ENCODE measurements around the gene KDM1A.

Gene KDM1A

DNA sequence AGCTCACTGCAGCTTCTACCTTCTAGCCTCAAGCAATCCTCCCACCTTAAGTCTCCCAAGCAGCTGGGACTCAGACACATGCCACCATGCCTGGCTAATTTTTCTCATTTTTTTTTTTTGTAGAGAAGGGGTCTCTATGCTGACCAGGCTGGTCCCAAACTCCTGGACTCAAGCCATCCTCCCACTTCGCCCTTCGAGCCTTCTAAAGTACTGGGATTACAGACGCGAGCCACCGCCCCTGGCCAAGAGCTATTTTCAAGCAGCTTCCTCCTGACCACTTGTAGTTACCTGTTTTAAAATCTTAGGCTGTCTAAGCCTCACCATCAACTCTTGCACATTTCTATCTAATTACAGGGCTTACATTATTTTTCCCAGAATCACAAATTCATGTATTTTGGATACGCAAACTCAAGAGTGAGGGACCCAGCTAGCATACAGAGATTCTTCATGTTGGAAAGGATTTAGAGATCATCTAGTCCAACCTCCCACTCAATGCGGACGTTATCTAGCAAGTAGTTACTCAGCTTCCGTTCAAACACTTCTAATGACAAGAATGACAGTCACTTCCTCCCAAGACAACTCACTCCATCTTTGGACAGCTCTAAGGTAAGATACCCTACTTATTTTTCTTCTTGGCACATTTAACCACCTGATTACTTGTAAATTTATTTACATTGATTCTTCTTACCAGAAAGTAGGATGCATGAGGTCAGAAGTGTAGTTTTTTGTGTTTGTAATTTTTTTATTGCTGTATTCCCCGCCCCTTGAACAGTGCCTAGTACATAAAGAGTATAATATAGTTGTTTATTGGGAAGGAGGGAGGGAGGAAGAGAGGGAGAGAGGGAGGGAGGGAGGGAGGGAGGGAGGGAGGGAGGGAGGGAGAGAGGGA, 84.0 kb downstream of the KDM1A start:
- no peak for DNase-seq

DNA sequence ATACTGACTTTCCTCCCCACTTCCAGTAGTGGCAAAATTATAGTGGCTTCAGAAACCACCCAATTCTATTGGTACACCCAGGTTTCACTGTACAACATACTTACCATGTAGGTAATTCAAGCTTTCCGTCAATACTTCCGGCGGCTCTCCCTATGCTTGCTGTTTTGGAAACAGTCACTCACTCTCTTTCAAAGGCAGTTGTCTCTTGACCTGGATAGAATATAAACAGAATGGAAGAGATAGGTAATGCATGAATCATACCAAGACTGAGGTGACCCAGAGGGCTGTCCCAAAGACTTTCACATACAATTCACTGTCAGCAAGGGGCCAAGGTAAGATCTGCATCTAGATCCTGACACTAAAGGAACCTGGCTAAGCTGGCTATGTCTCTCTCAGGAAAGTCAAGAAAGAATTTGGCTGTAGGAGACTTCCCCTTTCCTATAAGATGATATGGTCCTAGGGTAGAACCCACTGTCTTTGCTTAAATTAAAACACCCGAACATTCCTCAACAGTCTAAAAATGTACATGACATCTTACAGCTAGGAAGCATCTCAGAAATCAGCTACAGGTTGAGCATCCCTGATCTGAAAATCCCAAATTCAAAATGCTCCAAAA, 89.8 kb downstream of the KDM1A start:
- DNase-seq: no peak

DNA sequence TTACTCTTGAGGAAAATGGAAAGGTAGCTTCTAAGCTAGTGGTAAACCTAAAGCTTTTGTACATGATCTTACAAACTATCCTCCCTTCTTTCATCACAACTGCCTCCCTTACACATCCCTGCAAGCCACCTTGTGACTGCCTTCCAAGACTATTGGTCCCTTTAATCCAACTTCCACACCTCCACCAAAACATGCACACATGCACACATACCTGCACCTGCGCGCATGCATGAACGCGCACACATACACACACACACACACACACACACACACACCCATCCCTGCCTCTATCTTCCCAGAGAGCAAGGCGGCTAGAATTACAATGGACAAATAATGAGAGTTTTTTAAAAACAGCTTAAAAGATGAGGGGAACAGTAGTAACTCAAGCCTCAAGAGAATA, 91.1 kb downstream of the KDM1A start:
- no peak for DNase-seq

DNA sequence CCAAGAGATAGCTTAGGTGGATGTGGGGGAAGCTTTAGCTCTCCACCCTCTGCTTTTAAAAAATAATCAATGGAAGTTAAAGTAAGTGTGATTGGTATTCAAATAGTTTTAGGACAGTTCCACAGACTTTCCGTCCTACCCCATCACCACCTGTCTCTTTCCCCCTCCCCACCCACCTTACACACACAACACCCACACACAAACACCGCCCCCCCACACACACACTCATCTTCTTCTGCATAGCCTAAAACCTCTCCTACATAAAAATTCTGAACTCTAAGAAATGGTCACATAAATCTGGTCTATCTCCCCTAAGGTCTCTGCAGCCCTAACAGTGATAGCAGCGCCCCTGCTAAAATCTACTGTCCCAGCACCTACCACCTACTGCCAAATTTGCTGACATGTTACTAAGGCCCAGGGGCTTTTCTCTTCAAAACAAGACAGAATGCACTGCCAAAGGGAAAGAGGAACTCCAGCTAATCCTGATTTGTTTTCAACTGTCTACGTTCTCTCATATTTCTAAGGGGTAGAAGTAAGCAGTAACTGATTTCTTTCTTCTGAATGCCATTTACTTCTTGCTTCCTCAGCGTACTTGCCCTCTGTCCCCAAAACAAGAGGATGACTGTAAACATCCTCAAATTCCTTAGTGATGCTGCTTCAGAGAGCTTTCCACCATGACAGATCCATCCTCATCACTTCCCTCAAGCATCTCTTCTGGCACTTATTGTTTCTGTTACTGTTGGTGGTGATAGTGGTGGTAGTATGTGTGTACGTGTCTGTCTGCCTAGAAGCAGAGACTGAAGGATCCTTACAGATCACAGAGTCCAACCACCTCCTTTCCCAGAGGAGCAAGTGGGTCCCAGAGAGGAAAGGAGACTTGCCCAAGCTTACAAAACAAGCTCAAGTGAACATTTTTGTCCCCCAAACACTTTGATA, 92.6 kb downstream of the KDM1A start:
- DNase-seq: no peak

DNA sequence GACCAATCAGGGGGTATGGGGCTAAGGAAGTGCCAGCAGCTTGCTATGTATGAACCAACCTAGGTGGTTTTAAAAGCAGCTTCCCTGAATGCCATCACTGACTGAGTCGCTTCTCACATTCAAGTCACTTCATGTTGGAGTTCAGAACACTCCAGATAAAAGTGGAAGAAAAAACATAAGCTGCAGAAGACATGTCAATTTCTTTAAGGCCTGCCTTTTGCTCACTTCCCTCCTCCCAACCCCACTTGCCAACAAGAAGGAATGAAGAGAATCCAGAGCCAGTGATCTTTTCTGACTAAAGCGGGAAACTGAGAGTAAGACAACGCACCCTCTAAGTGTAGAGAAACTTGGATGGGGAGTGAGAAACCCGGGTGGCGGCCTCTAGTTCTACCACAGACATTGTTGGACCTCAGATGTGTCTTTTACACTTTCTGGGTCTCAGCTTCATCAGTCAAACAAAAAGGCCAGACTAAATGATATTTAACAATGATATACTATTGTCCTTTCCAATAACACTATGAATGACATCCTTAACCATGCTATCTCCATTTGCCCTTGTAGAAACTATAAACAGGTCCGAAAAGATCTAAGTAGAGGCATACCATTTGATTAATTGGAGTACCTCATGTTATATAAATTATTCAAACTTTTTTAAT, 95.3 kb downstream of the KDM1A start:
- no peak for DNase-seq

- no peak for DNase-seq
Measured at GRCh38 chr1:23116216-23116836, 97.1 kb downstream of the KDM1A start.

GRCh38 chr1:23116921-23117699, 97.8 kb downstream of the KDM1A start:
- DNase-seq: no peak

DNA sequence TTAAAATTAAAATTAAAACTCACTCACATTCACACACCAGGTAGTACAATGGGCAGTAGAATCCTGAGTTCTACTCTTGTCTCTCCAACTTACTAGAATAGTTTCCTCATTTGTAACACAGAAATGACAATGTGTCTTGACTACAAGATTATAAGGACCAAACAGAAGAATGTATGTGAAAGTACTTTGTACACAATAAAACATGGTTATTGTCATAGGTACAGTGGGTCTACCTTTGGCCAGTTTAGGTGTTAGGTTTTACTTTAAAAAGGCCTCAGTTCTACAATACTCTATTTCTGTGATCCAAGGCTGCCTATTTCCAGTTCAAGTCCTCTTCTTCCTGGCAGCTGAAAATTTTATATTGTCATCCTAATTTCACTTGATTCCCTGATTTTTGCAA, 99.1 kb downstream of the KDM1A start:
- no peak for DNase-seq

DNA sequence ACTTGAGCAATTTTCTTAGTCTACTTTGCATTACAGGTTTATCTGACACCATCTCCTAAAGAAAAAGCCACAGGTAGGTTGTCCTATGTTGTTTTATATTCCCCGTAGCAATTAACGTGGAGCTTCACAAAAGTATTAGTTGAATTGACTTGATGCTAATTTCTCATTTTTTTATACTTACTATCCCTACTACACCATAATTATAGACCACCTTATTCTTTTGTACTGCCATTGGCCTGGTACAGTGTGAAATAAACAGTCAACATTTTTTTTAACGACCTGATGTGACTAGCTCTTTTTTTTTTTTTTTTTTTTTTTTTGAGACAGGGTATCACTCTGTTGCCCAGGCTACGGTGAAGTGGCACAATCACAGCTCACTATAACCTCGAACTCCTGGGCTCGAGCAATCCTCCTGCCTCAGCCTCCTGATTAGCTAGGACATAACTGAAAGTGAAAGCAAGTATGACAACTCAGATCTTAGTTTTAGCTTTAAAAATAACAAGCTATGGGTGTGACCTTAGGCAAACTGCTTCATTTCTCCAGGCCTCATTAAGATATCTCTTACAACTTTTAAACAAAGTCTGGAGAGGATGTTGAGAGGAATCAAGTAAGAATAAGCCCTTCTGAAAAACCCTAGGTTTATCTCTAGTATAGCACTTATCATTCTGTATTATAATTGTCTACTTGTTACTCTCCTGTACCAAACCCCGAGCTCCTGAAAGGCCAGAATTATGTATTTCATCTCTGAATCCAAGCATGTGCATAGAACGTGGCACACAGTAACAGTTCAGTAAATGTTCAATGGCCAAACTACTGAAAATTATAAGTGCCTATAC, 99.9 kb downstream of the KDM1A start:
- DNase-seq: no peak

DNA sequence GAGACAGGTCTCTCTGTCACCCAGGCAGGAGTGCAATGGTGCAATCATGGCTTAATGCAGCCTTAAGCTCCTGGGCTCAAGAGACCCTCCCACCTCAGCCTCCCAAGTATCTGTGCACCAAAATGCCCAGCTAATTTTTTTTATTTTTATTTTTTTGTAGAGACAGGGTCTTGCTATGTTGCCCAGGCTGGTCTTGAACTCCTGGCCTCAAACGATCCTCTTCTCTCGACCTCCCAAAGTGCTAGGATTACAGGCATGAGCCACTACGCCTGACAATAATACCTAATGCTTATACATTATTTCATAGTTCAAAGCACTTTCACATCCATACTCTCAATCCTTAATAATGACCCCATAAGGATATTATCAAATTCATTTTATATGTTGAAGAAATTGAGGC, 101.1 kb downstream of the KDM1A start:
- DNase-seq: no peak

DNA sequence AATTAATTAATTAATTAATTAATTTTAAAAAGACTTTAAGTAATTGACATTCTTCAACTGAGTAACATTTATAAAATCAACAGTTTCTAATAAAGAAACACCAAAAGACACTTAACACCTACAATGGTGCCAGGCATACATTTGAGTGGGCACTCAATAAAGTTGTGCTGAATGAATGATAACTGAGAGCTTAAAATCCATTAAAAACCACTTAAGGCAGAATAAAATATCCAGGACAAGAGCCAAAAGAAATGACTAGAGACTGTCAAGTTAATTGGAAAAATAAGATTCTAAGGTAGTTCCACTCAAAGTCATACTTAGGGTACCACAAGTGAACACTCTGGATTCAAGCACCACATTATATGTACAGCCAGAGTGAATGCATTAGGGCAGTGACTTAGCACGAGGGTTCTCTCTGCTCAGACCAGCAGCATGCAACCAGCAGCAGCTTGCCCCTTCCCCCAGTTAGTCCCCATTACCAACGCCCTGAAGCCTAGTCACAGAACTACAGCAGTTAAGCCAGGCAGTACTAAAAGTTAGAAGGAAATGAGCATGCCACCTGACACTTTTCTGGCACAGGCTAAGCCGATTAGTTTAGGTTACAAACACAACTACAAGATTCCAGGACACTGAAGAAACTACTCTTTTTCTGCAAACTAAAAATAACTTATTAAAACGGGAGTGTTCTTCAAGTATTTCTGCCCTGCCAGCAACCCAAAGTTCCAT, 102.9 kb downstream of the KDM1A start:
- no peak for DNase-seq

DNA sequence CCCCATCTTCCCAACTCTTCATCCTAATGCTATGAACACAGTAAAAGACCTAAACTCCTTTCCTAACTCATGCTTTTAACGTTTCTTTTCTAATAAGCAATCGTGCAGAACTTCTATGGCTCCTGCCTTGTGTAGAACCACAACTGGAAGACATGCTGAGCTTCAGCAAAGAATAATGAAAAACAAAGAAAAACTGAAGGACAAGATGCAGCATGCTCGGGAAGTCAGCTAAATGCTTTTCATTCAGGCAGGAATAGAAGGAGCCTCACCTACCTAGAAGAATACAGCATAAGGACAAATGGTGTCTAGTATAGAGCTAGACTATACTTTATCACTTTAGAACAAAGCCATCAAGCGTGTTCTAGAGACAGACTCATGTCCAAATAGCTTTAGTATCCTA, 103.5 kb downstream of the KDM1A start:
- DNase-seq: no peak

DNA sequence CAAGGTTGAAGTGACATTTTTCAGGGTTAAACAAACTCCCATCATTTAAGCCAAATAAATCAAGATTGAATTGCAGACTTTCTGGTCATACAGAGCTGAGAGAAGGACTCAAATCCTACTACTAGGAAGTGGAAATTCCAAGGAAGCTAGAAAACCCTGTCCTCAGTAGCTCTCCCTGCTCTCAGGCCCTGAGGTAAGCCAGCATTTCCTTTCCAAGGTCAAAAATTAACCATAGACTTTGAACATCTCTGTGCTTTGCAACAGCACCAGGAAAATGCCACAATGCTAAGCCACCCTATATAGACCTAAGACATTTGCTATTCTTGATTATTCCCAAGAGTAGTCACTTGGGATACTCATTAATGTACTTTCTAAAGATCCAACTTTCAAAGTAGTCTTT, 104.3 kb downstream of the KDM1A start:
- no peak for DNase-seq

DNA sequence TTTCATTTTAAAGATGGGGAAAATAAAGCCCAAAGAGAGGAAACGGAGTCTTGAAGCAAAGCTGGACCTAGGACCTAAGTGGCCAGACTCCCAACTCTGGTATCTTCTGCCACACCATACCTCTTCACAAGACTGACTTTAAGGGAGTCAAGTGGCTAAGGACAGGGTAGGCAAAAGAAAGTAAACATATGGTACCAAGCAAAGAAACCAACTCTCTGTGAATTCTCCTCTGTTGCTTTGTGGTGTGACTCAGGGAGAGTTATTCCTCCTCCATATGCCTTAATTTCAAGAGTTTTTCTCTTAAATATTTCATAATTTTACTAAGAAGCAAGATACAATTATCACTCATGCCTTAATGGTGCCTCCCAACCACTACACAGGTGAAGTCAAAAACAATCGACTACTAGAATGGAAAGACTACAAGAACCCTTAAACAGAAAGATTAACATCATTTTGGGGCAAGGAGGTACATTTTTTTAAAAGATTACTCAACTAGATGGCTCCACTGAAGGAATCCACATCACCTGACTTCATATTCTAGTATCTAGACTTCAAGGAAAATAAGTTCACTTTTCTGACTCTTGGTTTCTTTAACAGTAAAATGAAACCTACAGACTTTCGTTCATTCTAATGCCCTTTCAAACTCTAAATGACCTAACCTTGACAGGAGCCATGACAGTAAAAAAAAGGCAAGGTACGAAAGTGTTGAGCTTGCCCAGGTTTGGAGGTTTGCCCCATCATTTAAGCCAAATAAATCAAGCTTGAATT, 105.2 kb downstream of the KDM1A start:
- DNase-seq: no peak

- no peak for DNase-seq
Measured at GRCh38 chr1:23125489-23125888, 106.2 kb downstream of the KDM1A start.

DNA sequence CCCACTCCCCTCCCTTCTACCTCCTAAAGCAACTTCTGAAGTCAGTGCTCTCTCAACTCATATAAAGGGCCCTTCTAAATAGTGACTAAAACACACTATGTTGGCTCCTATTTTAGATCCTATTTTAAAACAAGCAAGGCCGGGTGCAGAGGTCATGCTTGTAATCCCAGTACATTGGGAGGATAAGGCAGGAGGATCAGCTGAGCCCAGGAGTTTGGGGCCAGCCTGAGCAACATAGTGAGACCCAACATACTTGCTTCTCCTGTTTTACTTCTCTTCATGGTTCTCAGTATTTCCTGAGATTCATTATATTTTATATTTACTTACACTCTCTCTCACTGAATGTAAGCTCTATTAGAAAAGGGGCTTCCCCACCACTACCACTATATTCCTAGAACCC, 106.9 kb downstream of the KDM1A start:
- DNase-seq: no peak

GRCh38 chr1:23126801-23127200, 107.5 kb downstream of the KDM1A start:
- DNase-seq: no peak

DNA sequence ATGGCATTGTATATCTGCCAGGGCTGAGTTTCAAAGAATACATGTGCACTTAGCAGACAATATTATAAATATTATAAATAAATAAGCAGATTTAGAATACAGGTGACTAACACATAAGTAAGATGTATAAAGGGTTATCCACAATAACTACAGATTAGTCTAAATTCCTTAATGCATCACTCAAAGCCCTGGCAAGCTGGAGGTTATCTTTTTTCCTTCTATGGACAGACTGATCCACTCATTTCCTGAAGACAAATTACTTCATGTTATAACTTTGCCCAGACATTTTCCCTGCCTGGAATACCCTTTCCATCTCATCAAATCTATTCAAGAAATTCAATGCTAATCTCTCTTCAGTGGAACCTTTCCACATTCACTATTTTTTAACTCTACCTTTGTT, 110.6 kb downstream of the KDM1A start:
- DNase-seq: no peak

DNA sequence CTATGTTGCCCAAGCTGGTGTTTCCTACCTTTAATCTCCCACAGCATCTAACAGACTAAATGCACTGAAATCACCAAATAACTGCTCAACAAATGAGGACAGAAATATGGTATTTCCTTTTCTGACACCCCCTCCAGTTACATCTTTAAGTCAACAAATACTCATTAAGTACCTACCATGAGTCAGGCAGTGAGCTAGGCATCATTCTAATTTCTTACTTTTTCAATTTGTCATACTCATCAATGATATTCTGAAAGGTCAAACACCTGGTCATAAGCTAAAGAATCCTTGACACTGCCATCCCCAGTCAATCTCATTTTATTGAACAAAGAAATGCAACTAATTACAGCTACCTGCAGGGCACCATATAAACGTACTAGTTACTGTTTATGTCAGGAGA, 112.8 kb downstream of the KDM1A start:
- DNase-seq: no peak

Measured in right kidney (tissue), 1 donor.